Muscle of back (tissue), 11 donors: Measurements from ENCODE around the gene SLC18A2. TPM values are rescaled to one million over a fixed set of nuclear protein-coding genes. Genes with fewer than 3 reads are reported as not detected.
"Not testable (repeated sequence)": the region's sequence is repeated elsewhere in the genome, so short reads cannot be mapped to it uniquely, and the experiment has no call there.

Experiments used
- DNase-seq, 3 donors: peaks; one replicate each; pipeline versions ENCODE4 v3.0.0 to v3.0.0-alpha.2; 2013
- polyA plus RNA-seq, 10 donors: library from polyadenylated mRNA; unstranded; fragments of 120-200 nt; gene quantifications; one replicate each; pipeline ENCODE4 v1.2.1, GENCODE V29; 2013; ENCODE audit not compliant: insufficient read length in 10 of 10

Gene SLC18A2
- polyA plus RNA-seq, 10 donors: 0.31 to 1.6 (median 0.49) TPM

GRCh38 chr10:117262291-117262902 lies 21.5 kb downstream of the SLC18A2 start:
- DNase-seq: no peak

GRCh38 chr10:117262903-117263293 lies 22.0 kb downstream of the SLC18A2 start:
- DNase-seq: no peak

GRCh38 chr10:117264782-117265181 lies 23.9 kb downstream of the SLC18A2 start:
- DNase-seq: no peak

GRCh38 chr10:117266400-117266799 lies 25.5 kb downstream of the SLC18A2 start:
- DNase-seq: no peak

- no peak for DNase-seq
Measured at GRCh38 chr10:117266812-117267211, 25.9 kb downstream of the SLC18A2 start.

- DNase-seq: no peak
Measured at GRCh38 chr10:117268258-117268657, 27.3 kb downstream of the SLC18A2 start.

- DNase-seq: no peak
Measured at GRCh38 chr10:117268907-117269306, 28.0 kb downstream of the SLC18A2 start.

GRCh38 chr10:117271427-117271826 lies 30.5 kb downstream of the SLC18A2 start:
- no peak for DNase-seq

- DNase-seq: no peak
Measured at GRCh38 chr10:117272195-117273076, 31.5 kb downstream of the SLC18A2 start.

GRCh38 chr10:117273980-117274379 lies 33.1 kb downstream of the SLC18A2 start:
- DNase-seq: no peak

- no peak for DNase-seq
Measured at GRCh38 chr10:117274509-117274908, 33.6 kb downstream of the SLC18A2 start.

GRCh38 chr10:117275121-117275520 lies 34.2 kb downstream of the SLC18A2 start:
- DNase-seq: no peak

- no peak for DNase-seq
Measured at GRCh38 chr10:117277675-117278074, 36.8 kb downstream of the SLC18A2 start.

GRCh38 chr10:117284716-117285494 lies 44.0 kb downstream of the SLC18A2 start:
- no peak for DNase-seq

GRCh38 chr10:117290872-117291271 lies 50.0 kb downstream of the SLC18A2 start:
- not testable (repeated sequence) for DNase-seq

GRCh38 chr10:117294039-117294645 lies 53.2 kb downstream of the SLC18A2 start:
- no peak for DNase-seq

- no peak for DNase-seq
Measured at GRCh38 chr10:117294735-117295134, 53.8 kb downstream of the SLC18A2 start.

GRCh38 chr10:117298219-117298618 lies 57.3 kb downstream of the SLC18A2 start:
- DNase-seq: no peak

GRCh38 chr10:117299435-117299834 lies 58.5 kb downstream of the SLC18A2 start:
- DNase-seq: no peak

GRCh38 chr10:117300671-117301070 lies 59.8 kb downstream of the SLC18A2 start:
- DNase-seq: no peak

GRCh38 chr10:117303451-117303850 lies 62.5 kb downstream of the SLC18A2 start:
- DNase-seq: not testable (repeated sequence)

GRCh38 chr10:117306674-117307073 lies 65.8 kb downstream of the SLC18A2 start:
- DNase-seq: no peak
